HG03575 (cell line): ENCODE results near the gene KBTBD13.
"Not testable (repeated sequence)": the region's sequence is repeated elsewhere in the genome, so short reads cannot be mapped to it uniquely, and the experiment has no call there.

ENCODE experiments used
- ATAC-seq: cut with Tn5 transposase; IDR thresholded peaks from one replicate; pipeline ENCODE4 v1.9.1; 2021; ENCODE audit not compliant: unreplicated experiment, insufficient number of reproducible peaks, low FRiP score; ENCODE audit errors: extremely low read depth

KBTBD13 gene

DNA sequence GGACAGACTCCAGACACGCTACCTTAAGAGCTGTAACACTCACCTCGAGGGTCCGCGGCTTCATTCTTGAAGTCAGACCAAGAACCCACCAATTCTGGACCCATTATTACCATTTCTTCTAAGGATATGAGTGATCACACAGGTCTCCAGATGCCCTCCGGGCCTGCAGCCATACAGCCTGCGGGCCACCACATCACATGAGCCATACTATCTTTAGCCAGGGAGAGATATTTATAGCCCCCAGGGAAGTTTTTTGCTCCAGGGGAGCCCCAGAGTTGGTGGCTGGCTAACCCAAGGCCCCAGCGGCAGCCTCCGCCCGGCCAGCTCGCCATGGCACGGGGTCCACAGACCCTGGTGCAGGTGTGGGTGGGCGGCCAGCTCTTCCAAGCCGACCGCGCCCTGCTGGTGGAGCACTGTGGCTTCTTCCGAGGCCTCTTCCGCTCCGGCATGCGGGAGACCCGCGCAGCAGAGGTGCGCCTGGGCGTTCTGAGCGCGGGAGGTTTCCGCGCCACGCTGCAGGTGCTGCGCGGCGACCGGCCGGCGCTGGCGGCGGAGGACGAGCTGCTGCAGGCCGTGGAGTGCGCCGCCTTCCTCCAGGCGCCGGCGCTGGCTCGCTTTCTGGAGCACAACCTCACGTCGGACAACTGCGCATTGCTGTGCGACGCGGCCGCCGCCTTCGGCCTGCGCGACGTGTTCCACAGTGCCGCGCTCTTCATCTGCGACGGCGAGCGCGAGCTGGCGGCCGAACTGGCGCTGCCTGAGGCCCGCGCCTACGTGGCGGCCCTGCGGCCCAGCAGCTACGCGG lies at the start of gene KBTBD13:
TSS of gene KBTBD13 (plus strand) at position 261 of the 805 bp plus-strand sequence. CDS start at position 331, 70 bp downstream.
- ATAC-seq: no peak

DNA sequence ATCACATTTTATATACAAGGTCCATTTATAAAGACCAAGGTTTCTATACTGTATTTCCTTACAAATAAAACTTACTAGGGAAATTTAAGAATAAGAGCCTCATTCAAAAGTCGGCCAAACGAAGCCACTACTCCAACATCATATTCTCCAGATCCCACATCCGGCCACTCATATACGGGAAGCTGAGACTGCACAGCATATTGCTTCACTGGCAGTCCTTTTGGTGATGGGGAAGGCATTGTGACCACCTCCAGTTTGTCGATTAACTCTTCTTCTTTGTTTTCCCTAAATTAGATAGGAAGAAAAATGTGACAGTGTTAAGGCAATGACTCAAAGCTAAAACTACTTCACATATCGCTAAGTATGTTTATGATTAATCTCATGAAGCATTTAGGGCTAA lies 49.8 kb upstream of the KBTBD13 start:
- ATAC-seq: no peak

- no peak for ATAC-seq
These were observed 49.0 kb upstream of the KBTBD13 start for GRCh38 chr15:65027593-65027992.

- no peak for ATAC-seq
These were observed 48.2 kb upstream of the KBTBD13 start for GRCh38 chr15:65028338-65028737.

- ATAC-seq: no peak
These were observed 47.4 kb upstream of the KBTBD13 start, which contains the start of gene MTFMT for GRCh38 chr15:65028921-65029735. TSS of gene MTFMT (minus strand) at chr15:65029639. CDS start at chr15:65029613, 26 bp downstream.

GRCh38 chr15:65029736-65030208 lies 46.8 kb upstream of the KBTBD13 start:
- ATAC-seq: no peak

DNA sequence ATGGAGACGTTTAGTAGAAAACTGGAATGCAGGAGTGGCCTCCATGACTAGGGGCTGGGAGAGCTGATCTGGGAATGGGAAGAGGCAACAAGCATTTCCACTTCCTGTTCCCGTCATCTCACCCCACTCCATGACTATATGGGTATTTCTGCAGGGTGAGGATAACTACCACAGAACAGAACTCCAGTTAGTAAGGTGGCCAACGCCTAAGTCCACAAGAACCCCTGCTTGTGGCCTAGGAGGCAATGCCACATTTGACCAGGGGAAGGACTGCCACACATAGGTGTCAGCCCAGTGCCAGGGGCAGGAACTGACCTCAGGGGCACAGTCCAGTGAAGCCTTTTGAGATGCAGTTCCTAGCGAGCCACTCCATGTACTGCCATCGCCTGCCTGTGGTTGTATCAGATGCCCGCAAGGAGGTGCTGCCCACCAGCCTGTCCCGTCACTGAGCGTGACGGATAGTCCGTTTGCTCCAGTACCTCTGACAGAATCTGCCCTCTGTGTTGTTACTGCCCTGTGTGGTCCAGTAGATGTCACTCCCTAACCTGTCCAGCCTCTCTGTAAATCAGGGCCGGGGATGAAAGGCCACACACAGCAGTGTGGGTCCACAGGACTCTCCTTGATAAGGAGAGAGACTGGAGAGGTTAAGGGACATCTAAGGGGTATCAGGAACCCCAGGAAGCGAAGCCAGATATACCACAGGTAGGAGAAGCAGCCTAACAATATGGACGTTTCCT lies 43.6 kb upstream of the KBTBD13 start:
- no peak for ATAC-seq

GRCh38 chr15:65033659-65034269 lies 42.8 kb upstream of the KBTBD13 start:
- ATAC-seq: no peak

DNA sequence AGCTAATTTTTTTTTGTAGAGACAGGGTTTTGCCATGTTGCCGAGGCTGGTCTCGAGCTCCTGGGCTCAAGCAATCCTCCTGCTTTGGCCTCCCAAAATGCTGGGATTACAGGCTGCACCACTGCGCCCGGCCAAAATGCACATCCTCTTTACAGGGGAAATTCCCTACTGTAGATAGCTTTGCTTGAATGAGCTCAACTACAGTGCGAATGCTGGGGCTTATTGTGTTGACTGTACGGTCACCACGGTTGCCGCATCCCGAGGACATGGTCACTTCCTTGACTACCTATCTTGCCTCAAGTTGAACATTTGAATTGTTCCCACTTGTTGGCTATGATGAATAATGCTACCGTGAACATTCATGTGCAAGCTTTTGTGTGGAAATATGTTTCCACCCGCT lies 41.8 kb upstream of the KBTBD13 start:
- ATAC-seq: no peak

DNA sequence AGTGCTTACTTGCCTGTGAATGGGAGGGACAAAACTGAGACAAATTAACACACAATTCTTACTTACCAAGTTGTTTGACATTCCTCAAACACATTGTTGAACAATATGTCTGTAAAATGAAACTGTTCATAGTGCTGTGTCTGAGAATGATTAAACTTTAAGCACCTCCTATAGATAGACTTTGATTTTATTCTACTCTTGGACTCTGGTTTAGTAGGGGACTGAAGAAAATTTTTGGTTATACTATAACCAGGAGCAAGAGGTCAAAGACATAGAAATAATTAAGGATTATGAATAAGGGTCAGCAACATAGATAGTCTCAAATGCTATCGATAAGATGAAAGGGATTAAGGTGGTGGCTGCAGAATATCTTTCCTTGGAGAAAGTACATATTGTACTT lies 39.2 kb upstream of the KBTBD13 start:
- no peak for ATAC-seq

- ATAC-seq: no peak
These were observed 38.1 kb upstream of the KBTBD13 start for GRCh38 chr15:65038428-65038827.

- ATAC-seq: no peak
These were observed 37.7 kb upstream of the KBTBD13 start for GRCh38 chr15:65038836-65039235.

DNA sequence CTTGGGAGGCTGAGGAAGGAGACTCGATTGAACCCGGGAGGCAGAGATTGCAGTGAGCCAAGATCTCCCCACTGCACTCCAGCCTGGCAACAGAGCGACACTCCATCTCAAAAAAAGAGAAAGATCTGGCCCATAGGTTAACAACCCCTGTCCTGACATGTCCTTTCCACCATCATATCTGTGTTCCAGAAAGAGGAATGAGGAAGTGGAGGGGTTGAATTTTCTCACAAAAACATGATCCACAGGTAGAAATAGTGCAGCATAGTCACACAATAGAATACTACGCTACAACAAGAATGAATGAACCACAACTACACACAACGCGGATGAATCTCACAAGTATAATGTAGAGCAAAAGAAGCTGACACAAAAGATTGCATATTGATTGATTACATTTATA lies 36.1 kb upstream of the KBTBD13 start:
- no peak for ATAC-seq

DNA sequence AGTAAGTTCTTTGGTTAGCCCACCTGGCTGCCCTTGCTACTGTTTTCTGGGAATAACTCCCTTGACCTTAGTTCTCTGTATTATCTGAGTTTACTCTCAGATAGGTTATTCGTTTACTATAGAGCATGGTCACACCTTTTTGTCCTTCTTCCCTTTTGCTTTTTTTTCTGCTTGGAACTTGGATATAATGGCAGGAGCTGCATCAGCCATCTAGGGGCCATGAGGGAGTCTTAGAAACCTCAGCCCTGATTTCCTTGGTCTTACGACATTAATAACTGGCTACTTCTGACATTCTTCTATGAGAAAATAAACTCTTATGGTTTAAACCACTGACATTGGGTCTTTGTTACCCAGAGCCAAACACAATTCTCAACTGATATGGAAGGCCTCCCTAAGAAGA lies 34.8 kb upstream of the KBTBD13 start:
- no peak for ATAC-seq

GRCh38 chr15:65042776-65043327 lies 33.7 kb upstream of the KBTBD13 start:
- no peak for ATAC-seq

DNA sequence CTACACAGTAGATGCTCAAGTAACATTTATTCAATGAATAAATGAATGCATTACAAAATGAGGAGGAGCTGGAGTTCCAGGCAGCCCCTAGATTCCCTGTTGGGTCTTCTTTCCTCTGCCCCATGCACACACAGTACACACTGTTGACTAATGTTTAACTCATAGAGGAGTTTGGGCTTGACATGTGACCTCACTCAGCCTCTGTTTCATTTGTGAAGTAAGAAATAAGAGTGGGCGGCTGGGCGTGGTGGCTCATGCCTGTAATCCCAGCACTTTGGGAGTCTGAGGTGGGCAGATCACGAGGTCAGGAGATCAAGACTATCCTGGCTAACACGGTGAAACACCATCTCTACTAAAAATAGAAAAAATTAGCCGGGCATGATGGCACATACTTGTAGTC lies 32.3 kb upstream of the KBTBD13 start:
- ATAC-seq: not testable (repeated sequence)

DNA sequence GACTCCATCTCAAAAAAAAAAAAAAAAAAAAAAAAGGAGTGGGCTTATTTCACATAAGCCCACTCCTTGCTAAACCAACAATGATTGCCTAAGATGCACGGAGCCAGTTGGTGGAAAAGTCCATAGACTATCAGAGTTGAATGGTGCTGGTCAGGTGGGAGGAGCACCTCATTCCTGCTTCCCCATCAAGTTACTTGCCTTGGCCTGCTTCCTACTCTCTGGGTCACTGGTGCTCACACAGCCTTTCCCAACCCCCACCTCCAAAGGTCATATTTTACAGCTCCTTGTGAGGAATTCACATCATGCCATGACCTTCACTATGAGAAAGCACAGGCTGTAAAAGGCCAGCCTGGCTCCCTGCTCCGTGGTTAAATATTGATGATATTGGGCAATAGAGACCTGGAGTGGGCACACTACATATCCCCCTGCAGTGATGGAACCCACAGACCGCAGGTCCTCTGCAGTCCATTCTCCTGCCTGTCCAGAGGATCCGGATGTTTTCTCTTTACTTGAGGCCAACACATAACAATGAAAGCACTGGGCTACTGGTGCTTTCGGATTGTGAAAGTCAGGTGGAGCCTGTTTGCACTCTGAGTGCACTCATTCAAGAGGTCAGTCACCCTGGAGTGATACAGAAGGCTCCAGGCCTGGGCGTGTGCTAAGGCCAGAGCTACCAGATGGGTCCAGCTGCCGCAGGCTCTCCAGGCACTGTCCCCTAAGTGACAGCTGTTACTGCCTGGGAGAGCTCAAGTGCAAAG lies 31.6 kb upstream of the KBTBD13 start, which contains the start of gene SLC51B:
TSS of gene SLC51B (plus strand) at position 664 of the 758 bp plus-strand sequence. CDS start 4,618 bp downstream, outside the sequence.
- no peak for ATAC-seq

DNA sequence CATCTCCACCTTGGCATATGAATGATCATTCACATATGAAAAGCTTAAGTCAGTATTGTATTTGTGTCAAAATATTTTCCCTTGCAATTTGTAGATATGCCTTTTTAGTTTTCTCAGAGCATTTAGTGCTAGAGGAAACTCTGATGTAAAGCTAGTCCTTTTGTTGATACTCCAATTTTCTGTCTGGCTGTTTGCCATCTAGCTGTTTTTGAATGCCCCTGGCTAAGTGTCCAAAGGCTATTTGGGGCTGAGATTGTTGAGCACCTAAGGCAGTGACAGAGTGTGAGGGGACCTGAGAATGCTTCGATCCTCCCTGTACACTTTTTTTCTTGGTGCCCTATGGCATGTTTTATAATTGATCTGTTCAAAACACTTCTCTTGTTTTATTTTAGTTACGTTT lies 28.3 kb upstream of the KBTBD13 start:
- no peak for ATAC-seq
